MM.1S (cell line): ENCODE measurements around the gene ATR.

ENCODE experiments used
- DNase-seq: peaks from one replicate; pipeline ENCODE4 v3.0.0-alpha.2; 2015
- H2AFZ ChIP-seq: fragments of 300-600 bp; sonication (generic); 2 replicates; pipeline ENCODE4 v1.6.0; 2016; ENCODE audit warnings: antibody characterized with exemption, low read length
- H3F3A ChIP-seq: fragments of 300-600 bp; sonication (generic); 2 replicates; pipeline ENCODE4 v1.6.1; 2016; ENCODE audit warnings: mild to moderate bottlenecking, antibody characterized with exemption, low read length, moderate library complexity, mixed read lengths; ENCODE audit not compliant: insufficient read depth
- H3K27ac ChIP-seq: fragments of 300-600 bp; sonication (generic); 2 replicates; pipeline ENCODE4 v1.5.1; 2016; ENCODE audit warnings: mild to moderate bottlenecking, low read length
- H3K27me3 ChIP-seq: fragments of 300-600 bp; sonication (generic); replicated peaks from 2 replicates; pipeline ENCODE4 v1.6.0; 2016; ENCODE audit warnings: low read length; ENCODE audit not compliant: insufficient read depth
- H3K36me3 ChIP-seq: fragments of 300-600 bp; sonication (generic); replicated peaks from 2 replicates; pipeline ENCODE4 v1.6.1; 2016; ENCODE audit warnings: mild to moderate bottlenecking, low read length, mixed read lengths; ENCODE audit not compliant: insufficient read depth
- H3K4me1 ChIP-seq: fragments of 300-600 bp; sonication (generic); 2 replicates; pipeline ENCODE4 v1.6.1; 2016; ENCODE audit warnings: low read length, mixed read lengths
- H3K4me2 ChIP-seq: fragments of 300-600 bp; sonication (generic); 2 replicates; pipeline ENCODE4 v1.6.0; 2016; ENCODE audit warnings: low read depth, low read length
- H3K4me3 ChIP-seq: fragments of 300-600 bp; sonication (generic); 2 replicates; pipeline ENCODE4 v1.5.1; 2016; ENCODE audit warnings: low read length, mixed read lengths
- H3K79me2 ChIP-seq: fragments of 300-600 bp; sonication (generic); 2 replicates; pipeline ENCODE4 v1.6.1; 2016; ENCODE audit warnings: mixed run types, low read length, mixed read lengths
- H3K9ac ChIP-seq: fragments of 300-600 bp; sonication (generic); 2 replicates; pipeline ENCODE4 v1.6.1; 2016; ENCODE audit warnings: low read length, mixed read lengths
- H3K9me2 ChIP-seq: fragments of 300-600 bp; sonication (generic); replicated peaks from 2 replicates; pipeline ENCODE4 v1.6.1; 2016; ENCODE audit warnings: mild to moderate bottlenecking, low read length, mixed read lengths; ENCODE audit not compliant: insufficient read depth
- H3K9me3 ChIP-seq: fragments of 300-600 bp; sonication (generic); replicated peaks from 2 replicates; pipeline ENCODE4 v1.6.1; 2016; ENCODE audit warnings: mild to moderate bottlenecking, low read length, mixed read lengths; ENCODE audit not compliant: insufficient read depth
- H4K20me1 ChIP-seq: fragments of 300-600 bp; sonication (generic); 2 replicates; pipeline ENCODE4 v1.6.1; 2016; ENCODE audit warnings: mild to moderate bottlenecking, low read length, moderate library complexity, mixed read lengths; ENCODE audit not compliant: insufficient read depth
- CTCF ChIP-seq: fragments of 300-600 bp; sonication (generic); IDR thresholded peaks from 2 replicates; pipeline ENCODE4 v1.5.1; 2016; ENCODE audit warnings: antibody characterized with exemption, low read length, mixed read lengths
- EZH2 ChIP-seq: fragments of 300-600 bp; sonication (generic); optimal IDR thresholded peaks from 2 replicates; pipeline ENCODE3; 2017; ENCODE audit warnings: low read depth, mild to moderate bottlenecking, antibody characterized with exemption, low read length, mixed read lengths
- EZH2phosphoT487 ChIP-seq: fragments of 300-600 bp; sonication (generic); IDR thresholded peaks from 2 replicates; pipeline ENCODE4 v1.6.1; 2018; ENCODE audit warnings: antibody characterized with exemption, low read length

The ATR gene

GRCh38 chr3:142543307-142543706 lies 35.2 kb downstream of the ATR start:
- no peaks in the 10 kb centered on the region for H3K9me3 ChIP-seq
- no peak overlapping the region for H3K27ac ChIP-seq
- H3K9me2 ChIP-seq, result no peaks in the 10 kb centered on the region
- no peak for TF ChIP-seq EZH2
- TF ChIP-seq CTCF, result no peak
- TF ChIP-seq EZH2phosphoT487, result no peak
- H3K9ac ChIP-seq, result no peak overlapping the region
- no peaks in the 10 kb centered on the region for H3K27me3 ChIP-seq
- H3F3A ChIP-seq, result no peaks in the 10 kb centered on the region
- no peak overlapping the region for H2AFZ ChIP-seq
- H3K36me3 ChIP-seq, result peaks cover 2% of the 10 kb centered on the region; the same call in 1 of the 2 replicates
- no peak overlapping the region for H3K4me2 ChIP-seq
- no peaks in the 10 kb centered on the region for H3K79me2 ChIP-seq
- H3K4me3 ChIP-seq, result no peak overlapping the region
- no peaks in the 10 kb centered on the region for H3K4me1 ChIP-seq
- DNase-seq, result no peak
- H4K20me1 ChIP-seq, result no peaks in the 10 kb centered on the region

GRCh38 chr3:142542054-142542453 lies 36.5 kb downstream of the ATR start:
- no peaks in the 10 kb centered on the region for H3K79me2 ChIP-seq
- H3K9me3 ChIP-seq, result no peaks in the 10 kb centered on the region
- no peaks in the 10 kb centered on the region for H3K4me1 ChIP-seq
- H4K20me1 ChIP-seq, result no peaks in the 10 kb centered on the region
- no peaks in the 10 kb centered on the region for H3K27me3 ChIP-seq
- H3K9ac ChIP-seq, result no peak overlapping the region
- no peaks in the 10 kb centered on the region for H3K9me2 ChIP-seq
- no peaks in the 10 kb centered on the region; the same call in 1 of the 2 replicates for H3K36me3 ChIP-seq
- H3K27ac ChIP-seq, result no peak overlapping the region
- no peak overlapping the region for H3K4me3 ChIP-seq
- no peak overlapping the region for H3K4me2 ChIP-seq
- TF ChIP-seq EZH2phosphoT487 (no peak), EZH2 (no peak), CTCF (no peak)
- H3F3A ChIP-seq, result no peaks in the 10 kb centered on the region
- no peak for DNase-seq
- no peak overlapping the region for H2AFZ ChIP-seq

GRCh38 chr3:142536519-142536918 lies 42.0 kb downstream of the ATR start:
- Histone ChIP-seq H3K4me1 (no peaks in the 10 kb centered on the region), H2AFZ (no peak overlapping the region), H3K4me3 (no peak overlapping the region), H3K79me2 (no peaks in the 10 kb centered on the region), H3K9me3 (no peaks in the 10 kb centered on the region), H3K9me2 (no peaks in the 10 kb centered on the region), H3F3A (no peaks in the 10 kb centered on the region), H3K27me3 (no peaks in the 10 kb centered on the region), H3K4me2 (no peak overlapping the region), H3K9ac (no peak overlapping the region), H4K20me1 (no peaks in the 10 kb centered on the region), H3K36me3 (peaks cover 12% of the 10 kb centered on the region), H3K27ac (no peak overlapping the region)
- no peak for DNase-seq
- TF ChIP-seq EZH2phosphoT487 (no peak), CTCF (no peak), EZH2 (no peak)
